ENCODE measurements around the gene KRT5. TPM values are rescaled to one million over a fixed set of nuclear protein-coding genes. Genes with fewer than 3 reads are reported as not detected.

KRT5 gene
- total RNA-seq, 1 donor from 2014 or later = 0.51 TPM

DNA sequence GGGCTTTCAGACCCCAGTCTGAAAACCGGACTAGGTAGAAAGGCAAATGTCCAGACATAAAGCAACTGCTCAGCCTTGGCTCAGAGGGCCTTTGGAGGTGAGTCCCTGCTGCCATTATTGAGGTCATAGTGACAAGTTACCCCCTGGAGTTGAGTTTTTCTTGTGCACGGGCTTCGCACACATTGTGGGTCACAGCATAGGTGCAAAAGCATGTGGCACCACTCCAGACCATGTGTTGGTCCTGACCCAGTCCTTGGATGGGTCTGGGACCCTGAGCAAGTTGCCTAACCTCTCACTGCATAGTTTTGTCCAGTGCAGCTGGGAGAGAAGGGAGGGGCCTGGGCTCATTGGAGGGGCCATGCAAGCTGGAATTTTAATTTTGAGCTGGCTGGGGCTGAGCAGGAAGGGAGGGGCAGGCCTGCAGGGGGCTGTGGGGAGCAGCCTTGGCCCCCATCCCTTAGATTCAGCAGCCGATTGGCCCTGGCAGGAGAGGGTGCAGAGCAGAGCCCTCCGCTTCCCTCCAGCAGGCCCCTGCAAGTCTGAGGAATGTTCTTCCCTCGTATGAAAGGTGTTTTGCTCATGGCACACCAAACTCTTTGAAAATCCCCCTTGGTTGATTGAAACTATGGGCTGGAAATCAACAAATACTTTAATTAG is 4.2 kb upstream of the KRT5 start:
- TF ChIP-seq, protein P1, sequence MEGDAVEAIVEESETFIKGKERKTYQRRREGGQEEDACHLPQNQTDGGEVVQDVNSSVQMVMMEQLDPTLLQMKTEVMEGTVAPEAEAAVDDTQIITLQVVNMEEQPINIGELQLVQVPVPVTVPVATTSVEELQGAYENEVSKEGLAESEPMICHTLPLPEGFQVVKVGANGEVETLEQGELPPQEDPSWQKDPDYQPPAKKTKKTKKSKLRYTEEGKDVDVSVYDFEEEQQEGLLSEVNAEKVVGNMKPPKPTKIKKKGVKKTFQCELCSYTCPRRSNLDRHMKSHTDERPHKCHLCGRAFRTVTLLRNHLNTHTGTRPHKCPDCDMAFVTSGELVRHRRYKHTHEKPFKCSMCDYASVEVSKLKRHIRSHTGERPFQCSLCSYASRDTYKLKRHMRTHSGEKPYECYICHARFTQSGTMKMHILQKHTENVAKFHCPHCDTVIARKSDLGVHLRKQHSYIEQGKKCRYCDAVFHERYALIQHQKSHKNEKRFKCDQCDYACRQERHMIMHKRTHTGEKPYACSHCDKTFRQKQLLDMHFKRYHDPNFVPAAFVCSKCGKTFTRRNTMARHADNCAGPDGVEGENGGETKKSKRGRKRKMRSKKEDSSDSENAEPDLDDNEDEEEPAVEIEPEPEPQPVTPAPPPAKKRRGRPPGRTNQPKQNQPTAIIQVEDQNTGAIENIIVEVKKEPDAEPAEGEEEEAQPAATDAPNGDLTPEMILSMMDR (IDR thresholded peaks at IDR 0.05; ENCODE audit: unreplicated experiment) = no peak
- Mint-ChIP-seq H3K36me3 (no peaks in the 10 kb centered on the region), H3K9me3 (no peaks in the 10 kb centered on the region), H3K4me3 (no peak overlapping the region), H3K4me1 (peaks cover 32% of the 10 kb centered on the region), H3K27ac (peak overlapping the region; percentile 66), H3K27me3 (ENCODE audit: low read depth) (peaks cover 4% of the 10 kb centered on the region)
- DNase-seq (ENCODE audit: low spot score in 2 of 2, unreplicated experiment in 2 of 2) = peak in 1 of 2 experiments; percentile 36

DNA sequence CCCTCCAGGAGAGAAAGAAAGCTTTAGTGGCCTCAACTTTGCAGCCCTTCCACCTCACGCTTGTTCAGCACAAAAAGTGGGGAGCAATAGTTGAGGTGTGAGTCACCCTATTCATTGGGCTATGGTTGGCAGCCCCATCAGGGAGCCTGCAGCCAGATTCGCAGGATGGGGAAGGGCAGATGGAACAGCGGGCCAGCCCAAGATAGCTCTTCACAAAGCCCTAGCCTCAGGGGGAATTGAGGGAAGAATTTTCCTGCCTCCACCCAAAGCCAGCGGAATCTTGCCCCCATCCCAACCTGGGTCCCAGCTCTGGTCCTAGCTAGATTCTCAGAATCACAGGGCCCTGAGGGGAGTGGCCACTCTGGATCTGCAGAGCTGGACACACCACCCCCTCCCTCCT is 3.6 kb upstream of the KRT5 start:
- Mint-ChIP-seq H3K4me3 (no peak overlapping the region), H3K4me1 (peaks cover 32% of the 10 kb centered on the region), H3K36me3 (no peaks in the 10 kb centered on the region), H3K9me3 (no peaks in the 10 kb centered on the region), H3K27ac (no peak overlapping the region), H3K27me3 (ENCODE audit: low read depth) (peaks cover 9% of the 10 kb centered on the region)
- peak in 1 of 2 experiments; percentile 35 for DNase-seq (ENCODE audit: low spot score in 2 of 2, unreplicated experiment in 2 of 2)
- TF ChIP-seq, protein P1 (IDR thresholded peaks at IDR 0.05; ENCODE audit: unreplicated experiment) = no peak

DNA sequence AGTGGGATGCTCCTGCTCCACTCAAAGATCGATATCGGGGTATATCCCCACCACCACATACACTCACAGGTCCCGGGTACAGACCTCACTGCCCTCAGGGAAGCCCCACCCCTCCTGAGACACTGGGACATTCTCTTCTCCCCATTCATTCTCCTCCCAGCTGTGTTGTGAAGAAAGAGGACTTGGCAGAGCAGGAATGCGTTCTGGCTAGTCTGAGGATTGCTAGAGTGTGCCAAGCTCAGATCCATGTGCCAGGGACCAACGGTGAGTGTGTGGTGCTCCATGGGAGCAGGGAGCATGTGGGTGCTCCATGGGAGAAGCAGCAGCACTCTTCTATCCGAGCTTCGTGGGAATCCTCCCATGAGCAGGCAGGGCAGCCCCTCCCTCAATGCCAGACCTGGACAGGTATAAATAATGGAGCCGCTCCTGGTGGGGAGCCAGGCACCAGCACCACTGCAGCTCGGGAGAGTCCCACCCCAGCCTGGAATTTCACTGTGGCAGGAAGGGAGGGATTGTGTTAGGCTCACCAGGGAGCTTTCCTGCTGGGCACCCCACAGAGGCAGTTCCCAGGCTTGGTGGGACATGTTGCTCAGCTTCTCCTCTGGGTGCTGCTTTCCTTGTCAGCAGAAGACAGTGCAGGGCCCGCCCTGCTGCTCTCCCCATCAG is 2.3 kb upstream of the KRT5 start:
- H3K4me3 Mint-ChIP-seq = no peak overlapping the region
- TF ChIP-seq, protein P1 (IDR thresholded peaks at IDR 0.05; ENCODE audit: unreplicated experiment) = no peak
- H3K27me3 Mint-ChIP-seq (ENCODE audit: low read depth) = peaks cover 13% of the 10 kb centered on the region
- no peaks in the 10 kb centered on the region for H3K9me3 Mint-ChIP-seq
- DNase-seq (ENCODE audit: low spot score in 2 of 2, unreplicated experiment in 2 of 2) = peak in 1 of 2 experiments; percentile 39
- peaks cover 32% of the 10 kb centered on the region for H3K4me1 Mint-ChIP-seq
- peak overlapping the region; percentile 53 for H3K27ac Mint-ChIP-seq
- no peaks in the 10 kb centered on the region for H3K36me3 Mint-ChIP-seq

DNA sequence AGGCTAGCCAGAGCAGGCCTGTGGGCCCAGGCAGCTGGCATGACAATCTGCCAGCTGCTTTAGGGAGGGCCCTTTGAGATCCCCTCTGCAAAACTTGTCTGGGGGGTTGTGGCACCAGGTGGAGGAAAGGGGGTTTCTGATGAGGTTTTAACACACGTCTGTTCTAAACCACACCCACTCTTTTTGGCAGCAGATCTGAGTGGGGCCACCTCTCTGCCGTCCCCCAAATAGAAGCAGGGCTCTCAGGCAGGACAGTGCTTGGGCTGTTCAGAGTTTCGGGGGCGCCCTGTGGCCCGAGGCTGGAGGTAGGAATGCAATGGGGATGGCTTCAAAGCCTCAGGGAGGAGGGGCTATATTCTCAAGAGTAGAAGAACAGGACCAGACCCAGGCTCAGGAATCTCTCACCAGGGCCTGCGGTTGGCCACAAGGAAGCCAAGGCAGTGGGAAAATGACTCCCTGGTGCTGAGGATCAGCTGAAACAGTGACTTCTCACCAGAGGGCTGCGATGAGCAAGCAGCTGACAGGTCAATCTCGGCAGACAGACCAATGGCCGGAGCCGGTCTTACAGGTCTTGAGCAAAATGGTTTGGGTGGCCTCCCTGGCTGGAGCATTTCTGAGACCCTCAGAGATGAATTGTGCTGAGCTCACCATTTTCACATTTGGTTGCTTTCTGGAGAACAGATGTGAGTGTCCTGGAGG is 1.5 kb upstream of the KRT5 start:
- TF ChIP-seq, protein P1 (IDR thresholded peaks at IDR 0.05; ENCODE audit: unreplicated experiment) = no peak
- no peak for DNase-seq (ENCODE audit: low spot score in 2 of 2, unreplicated experiment in 2 of 2)
- peaks cover 32% of the 10 kb centered on the region for H3K4me1 Mint-ChIP-seq
- peaks cover 13% of the 10 kb centered on the region for H3K27me3 Mint-ChIP-seq (ENCODE audit: low read depth)
- H3K9me3 Mint-ChIP-seq = no peaks in the 10 kb centered on the region
- H3K27ac Mint-ChIP-seq = peak overlapping the region; percentile 16
- H3K4me3 Mint-ChIP-seq = no peak overlapping the region
- H3K36me3 Mint-ChIP-seq = no peaks in the 10 kb centered on the region

DNA sequence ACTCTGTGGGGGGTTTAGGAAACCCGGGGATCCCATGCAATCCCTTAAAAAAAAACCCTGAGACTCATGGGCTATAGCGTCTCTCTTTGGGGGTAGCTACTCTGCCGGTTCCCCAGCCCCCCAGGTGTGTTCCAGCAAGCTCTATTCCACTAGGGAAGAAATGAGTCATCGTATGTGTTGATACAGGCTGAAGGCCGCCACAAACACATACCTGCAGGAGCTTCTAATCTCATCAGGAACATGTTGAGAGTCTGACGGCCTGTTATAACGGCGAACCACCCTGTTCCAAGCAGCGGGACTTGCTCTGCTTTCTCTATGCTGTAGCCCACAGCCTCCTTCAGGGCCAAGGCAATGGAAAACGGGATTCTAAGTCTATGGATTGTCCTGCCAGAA is 977 bp upstream of the KRT5 start:
- Mint-ChIP-seq H3K27ac (peak overlapping the region; percentile 16), H3K9me3 (no peaks in the 10 kb centered on the region), H3K27me3 (ENCODE audit: low read depth) (peaks cover 13% of the 10 kb centered on the region), H3K36me3 (no peaks in the 10 kb centered on the region), H3K4me1 (peaks cover 32% of the 10 kb centered on the region), H3K4me3 (no peak overlapping the region)
- no peak for DNase-seq (ENCODE audit: low spot score in 2 of 2, unreplicated experiment in 2 of 2)
- TF ChIP-seq, protein P1 (IDR thresholded peaks at IDR 0.05; ENCODE audit: unreplicated experiment) = no peak

Measured in mesothelial cell of epicardium (in vitro differentiated cells).